ENCODE measurements around the gene ZNF438.
"Not testable (repeated sequence)": the region's sequence is repeated elsewhere in the genome, so short reads cannot be mapped to it uniquely, and the experiment has no call there.

Gene ZNF438

GRCh38 chr10:30985512-30985911, 46.2 kb downstream of the ZNF438 start:
- peak; percentile 44 for DNase-seq (ENCODE audit: low read depth)

DNA sequence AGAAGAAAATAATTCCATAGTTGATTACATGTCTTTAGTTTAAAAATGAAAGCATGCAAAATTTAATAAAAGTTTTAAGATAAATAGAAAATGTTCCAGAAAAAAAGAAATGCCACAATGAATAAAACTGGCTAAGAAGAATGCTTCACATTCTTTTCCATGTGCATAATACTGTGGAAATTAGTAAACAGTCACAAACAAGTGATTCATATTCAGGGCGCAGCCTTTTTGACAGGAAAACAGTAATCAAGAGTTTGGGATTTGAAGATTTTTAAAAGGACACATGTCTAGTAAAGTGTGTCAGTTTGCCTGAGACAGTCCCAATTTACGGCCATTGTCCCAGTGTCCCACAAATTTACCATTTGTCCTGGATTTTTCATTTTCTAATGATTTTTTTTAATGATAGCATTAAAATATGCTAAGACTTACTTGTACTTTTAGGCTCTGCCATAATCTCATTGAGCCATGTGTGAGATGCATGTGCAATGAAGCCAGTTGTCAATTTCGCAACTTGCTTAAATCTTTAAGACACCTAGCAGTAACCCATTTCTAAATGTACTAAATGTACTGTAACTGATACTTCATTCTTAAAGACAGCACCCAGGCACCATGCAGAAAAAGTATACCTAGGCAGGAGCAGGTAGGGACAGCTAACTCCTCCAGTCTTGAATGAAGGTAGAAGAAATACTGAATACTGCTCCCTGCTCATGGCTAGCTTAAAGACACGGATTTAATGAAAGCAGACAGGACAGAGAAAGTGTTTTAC, 46.9 kb downstream of the ZNF438 start:
- no peak for DNase-seq (ENCODE audit: low read depth)

GRCh38 chr10:30983209-30983608, 48.5 kb downstream of the ZNF438 start:
- not testable (repeated sequence) for DNase-seq (ENCODE audit: low read depth)

- no peak for DNase-seq (ENCODE audit: low read depth)
Measured at GRCh38 chr10:30980951-30981616, 50.6 kb downstream of the ZNF438 start.

DNA sequence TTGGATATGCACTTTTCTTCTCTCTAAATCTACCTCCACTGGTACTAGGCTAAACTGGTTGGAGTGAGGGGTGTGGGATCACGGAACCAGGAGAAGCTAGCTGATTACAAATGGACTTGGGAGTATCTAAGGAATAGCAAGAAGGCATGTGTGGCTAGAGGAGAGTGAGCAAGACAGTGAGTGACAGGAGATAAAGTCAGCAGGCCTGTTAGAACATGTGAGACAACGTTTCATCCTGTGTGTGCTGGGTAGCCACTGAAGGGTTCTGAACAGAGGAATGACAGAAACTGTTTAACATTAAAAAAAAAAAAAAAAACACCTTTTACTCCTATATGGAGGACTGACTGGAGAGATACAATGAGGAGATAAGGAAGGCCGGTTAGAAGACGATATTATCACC, 51.7 kb downstream of the ZNF438 start:
- DNase-seq (ENCODE audit: low read depth), result no peak

DNA sequence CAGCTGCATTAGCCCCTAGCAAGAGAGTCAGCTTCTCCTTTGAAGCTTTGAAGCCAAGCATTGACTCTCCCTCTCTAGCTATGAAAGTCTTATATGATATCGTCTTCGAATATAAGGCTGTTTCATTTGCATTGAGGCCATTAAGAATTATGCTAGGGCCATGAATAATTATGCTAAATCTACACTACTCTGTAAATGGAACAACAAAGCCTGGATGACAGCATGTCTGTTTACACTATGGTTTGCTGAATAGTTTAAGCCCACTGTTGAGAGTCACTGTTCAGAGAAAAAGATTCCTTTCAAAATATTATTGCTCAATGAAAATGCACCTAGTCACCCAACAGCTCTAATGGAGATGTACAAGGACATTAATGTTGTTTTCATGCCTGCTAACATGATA, 52.8 kb downstream of the ZNF438 start:
- no peak for DNase-seq (ENCODE audit: low read depth)

- DNase-seq (ENCODE audit: low read depth), result no peak
Measured at GRCh38 chr10:30977385-30977784, 54.3 kb downstream of the ZNF438 start.

GRCh38 chr10:30974773-30975415, 56.8 kb downstream of the ZNF438 start:
- DNase-seq (ENCODE audit: low read depth), result no peak

GRCh38 chr10:30974355-30974754, 57.3 kb downstream of the ZNF438 start:
- no peak for DNase-seq (ENCODE audit: low read depth)

GRCh38 chr10:30973737-30974136, 57.9 kb downstream of the ZNF438 start:
- no peak for DNase-seq (ENCODE audit: low read depth)

GRCh38 chr10:30970760-30971460, 60.8 kb downstream of the ZNF438 start:
- DNase-seq (ENCODE audit: low read depth), result no peak

DNA sequence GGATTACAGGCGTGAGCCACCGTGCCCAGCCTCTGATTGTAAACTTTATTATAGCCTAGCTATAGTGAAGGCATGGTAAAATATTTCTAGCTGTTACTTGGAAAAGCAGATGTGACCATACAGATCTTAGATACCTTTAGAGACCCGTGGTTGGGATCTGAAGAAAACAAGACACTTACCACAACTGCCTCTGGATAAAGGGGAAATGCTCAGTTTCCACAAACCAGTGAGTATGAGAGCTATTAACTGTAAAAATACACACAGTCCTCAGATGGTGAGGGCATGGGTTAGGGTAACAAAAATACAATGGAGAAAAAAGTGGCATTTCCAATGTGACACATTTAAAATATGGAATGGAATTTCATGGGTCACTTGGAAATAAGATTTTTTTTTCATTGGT, 63.0 kb downstream of the ZNF438 start:
- no peak for DNase-seq (ENCODE audit: low read depth)

GRCh38 chr10:30967650-30968410, 63.8 kb downstream of the ZNF438 start:
- no peak for DNase-seq (ENCODE audit: low read depth)

DNA sequence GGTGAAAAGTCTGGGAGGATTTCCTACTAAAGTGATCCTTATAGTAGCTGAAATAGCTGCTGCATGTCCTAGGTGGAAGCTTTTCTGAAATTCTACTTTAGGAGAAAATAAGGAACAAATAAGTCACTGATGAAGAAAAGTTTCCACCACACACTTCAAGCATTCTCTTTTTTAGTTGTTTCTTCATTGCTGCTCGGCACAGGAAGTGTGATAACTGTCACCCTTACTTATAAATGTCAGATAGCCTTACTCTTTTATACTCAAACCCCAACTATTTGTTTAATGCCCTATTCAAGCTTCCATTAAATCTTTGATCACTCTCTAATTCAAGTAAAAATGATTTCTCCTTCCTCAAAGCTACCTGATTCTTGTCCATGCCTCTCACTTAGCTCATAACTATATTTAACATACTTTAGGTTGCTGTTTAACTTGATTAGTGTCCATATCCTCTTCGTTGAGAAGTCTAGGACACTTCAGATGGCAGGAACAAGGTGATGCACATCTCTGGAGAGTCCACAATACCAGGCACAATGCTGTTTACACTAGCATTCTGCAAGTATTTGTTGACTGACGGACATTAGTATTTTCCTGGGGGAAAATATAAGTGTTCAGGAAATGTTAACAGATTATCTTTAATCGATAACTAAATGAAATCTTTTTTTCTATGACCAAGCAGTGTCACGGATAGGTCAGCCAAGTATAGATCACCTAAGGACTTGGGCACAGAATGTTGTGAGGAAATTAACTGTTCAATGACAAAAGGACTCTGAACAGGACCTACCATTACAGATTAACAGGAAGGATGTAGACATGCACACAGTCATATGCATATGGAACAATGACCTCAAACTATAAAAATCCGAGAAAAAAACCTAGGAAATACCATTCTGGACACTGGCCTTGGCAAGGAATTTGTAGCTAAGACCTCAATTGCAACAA, 67.4 kb downstream of the ZNF438 start:
- DNase-seq (ENCODE audit: low read depth), result no peak

- DNase-seq (ENCODE audit: low read depth), result no peak
Measured at GRCh38 chr10:30962522-30962921, 69.1 kb downstream of the ZNF438 start.

DNA sequence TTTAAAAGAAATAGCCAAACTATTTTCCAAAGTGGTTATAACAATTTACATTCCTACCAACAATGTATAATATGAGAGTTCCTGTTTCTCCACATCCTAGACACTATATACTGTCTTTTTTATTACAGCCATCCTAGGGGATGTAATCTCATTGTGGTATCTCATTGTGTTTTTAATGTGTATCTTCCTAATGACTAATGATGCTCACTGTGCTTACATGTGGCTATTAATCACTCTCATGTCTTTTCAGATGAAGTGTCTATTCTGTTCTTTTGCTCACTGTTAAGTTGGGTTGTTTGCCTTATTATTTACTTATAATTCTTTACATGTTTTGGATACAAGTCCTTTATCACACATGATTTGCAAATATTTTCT, 71.8 kb downstream of the ZNF438 start:
- DNase-seq (ENCODE audit: low read depth), result no peak

- not testable (repeated sequence) for DNase-seq (ENCODE audit: low read depth)
Measured at GRCh38 chr10:30949218-30949617, 82.4 kb downstream of the ZNF438 start.

DNA sequence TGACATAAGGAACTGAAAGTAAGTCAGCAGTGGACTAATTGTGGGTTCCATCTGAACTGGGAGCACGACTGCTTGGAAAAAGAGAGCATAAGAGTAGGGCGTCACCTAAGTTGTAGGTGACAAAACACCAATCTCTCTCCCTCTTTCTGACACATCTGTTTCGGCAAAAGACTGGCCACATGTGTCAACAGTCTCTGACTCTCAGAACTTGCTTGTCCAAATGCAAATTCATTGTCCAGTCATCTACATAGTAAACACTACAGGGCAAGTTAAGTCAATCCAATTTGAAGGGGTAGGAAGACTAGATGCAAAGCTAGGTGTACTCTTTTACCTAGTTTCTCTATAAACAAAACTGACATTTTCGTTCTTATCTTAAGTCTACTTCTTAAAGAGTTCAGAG, 87.7 kb downstream of the ZNF438 start:
- DNase-seq (ENCODE audit: low read depth), result no peak

DNA sequence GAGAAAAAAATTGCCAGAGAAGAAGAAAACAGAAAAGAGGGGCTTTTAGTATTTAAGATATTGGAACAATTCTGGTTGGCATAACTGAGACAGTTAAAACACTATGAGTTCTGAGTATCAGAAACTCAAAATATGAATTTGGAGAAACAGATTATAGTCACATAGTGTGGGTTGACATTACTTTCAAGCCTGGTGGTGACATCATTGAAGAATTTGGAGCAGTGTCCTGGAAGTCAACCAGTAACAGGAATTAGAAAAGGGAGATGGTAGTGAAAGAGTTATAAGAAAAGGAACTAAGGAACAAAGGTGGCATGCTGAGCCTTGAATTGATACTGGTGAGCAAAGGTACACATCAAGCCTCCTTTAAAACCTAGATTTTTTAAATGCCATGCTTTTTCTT, 88.2 kb downstream of the ZNF438 start:
- DNase-seq (ENCODE audit: low read depth), result no peak

DNA sequence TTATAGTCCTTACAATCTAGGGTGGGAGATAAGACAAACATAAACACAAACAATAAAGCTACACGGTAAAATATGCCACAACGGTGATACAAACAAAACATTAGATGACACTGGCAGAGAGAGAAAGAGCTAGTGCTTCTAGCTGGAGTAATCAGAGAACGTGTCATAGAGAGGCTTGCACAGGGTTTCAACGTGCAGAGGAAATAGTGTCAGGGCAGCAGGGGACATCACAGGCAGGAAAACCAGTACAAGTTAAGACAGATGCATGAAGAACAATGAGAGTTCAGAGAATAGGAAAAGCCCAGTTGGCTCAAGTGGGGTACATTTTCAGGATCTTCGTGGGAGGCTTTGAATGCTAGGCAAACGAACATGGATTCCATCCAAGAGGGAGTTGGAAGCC, 91.4 kb downstream of the ZNF438 start:
- DNase-seq (ENCODE audit: low read depth), result no peak

All from HS-5 (cell line).